Fibroblast of lung (primary cell): ENCODE data around the gene SCFD2. TPM values are rescaled to one million over a fixed set of nuclear protein-coding genes. Genes with fewer than 3 reads are reported as not detected.

ENCODE experiments used
- DNase-seq, 2 donors: peaks; one replicate each; pipeline versions ENCODE4 v3.0.0 to v3.0.0-alpha.2; 2010; ENCODE audit warnings: low read depth in 2 of 2
- H2AFZ ChIP-seq: 2 replicates; pipeline ENCODE4 v1.5.1; 2012; ENCODE audit warnings: low read length, control low read depth, inconsistent platforms
- H3K27ac ChIP-seq: 2 replicates; pipeline ENCODE4 v1.5.1; 2011; ENCODE audit warnings: low read length, control low read depth; ENCODE audit not compliant: insufficient read depth
- H3K27me3 ChIP-seq: 2 replicates; pipeline ENCODE4 v1.5.1; 2011; ENCODE audit warnings: mild to moderate bottlenecking, low read length; ENCODE audit not compliant: control insufficient read depth, insufficient read depth
- H3K36me3 ChIP-seq: 2 replicates; pipeline ENCODE4 v1.5.1; 2011; ENCODE audit warnings: low read length; ENCODE audit not compliant: control insufficient read depth, insufficient read depth
- H3K4me1 ChIP-seq: 2 replicates; pipeline ENCODE4 v1.5.1; 2011; ENCODE audit warnings: low read length; ENCODE audit not compliant: control insufficient read depth, insufficient read depth; ENCODE audit errors: extremely low read depth
- H3K4me2 ChIP-seq: 2 replicates; pipeline ENCODE4 v1.5.1; 2011; ENCODE audit warnings: low read length, control low read depth; ENCODE audit not compliant: insufficient read depth; ENCODE audit errors: extremely low read depth
- H3K4me3 ChIP-seq, 4 experiments: fragments of 200-600 bp in 1 of 4; sonication (generic) in 1 of 4; replicated peaks in 1 of 4; 2 replicates each; pipeline ENCODE4 v1.5.1; 2011 to 2016; ENCODE audit warnings: low read length in 4 of 4, low read depth in 3 of 4, mild to moderate bottlenecking in 3 of 4, control low read depth in 2 of 4, inconsistent platforms in 1 of 4, mixed read lengths in 1 of 4; ENCODE audit not compliant: insufficient read depth in 1 of 4; ENCODE audit errors: control extremely low read depth in 1 of 4
- H3K79me2 ChIP-seq: 2 replicates; pipeline ENCODE4 v1.5.1; 2012; ENCODE audit warnings: mild to moderate bottlenecking, low read length, inconsistent platforms; ENCODE audit not compliant: control insufficient read depth, insufficient read depth
- H3K9ac ChIP-seq: 2 replicates; pipeline ENCODE4 v1.5.1; 2011; ENCODE audit warnings: mild to moderate bottlenecking, low read length, control low read depth; ENCODE audit not compliant: insufficient read depth
- H3K9me3 ChIP-seq: 2 replicates; pipeline ENCODE4 v1.5.1; 2012; ENCODE audit warnings: low read depth, low read length; ENCODE audit not compliant: control insufficient read depth, insufficient read depth
- H4K20me1 ChIP-seq: 2 replicates; pipeline ENCODE4 v1.5.1; 2011; ENCODE audit warnings: low read length; ENCODE audit not compliant: control insufficient read depth, insufficient read depth; ENCODE audit errors: extremely low read depth
- EZH2 ChIP-seq: IDR thresholded peaks from 2 replicates; pipeline ENCODE4 v1.5.1; 2012; ENCODE audit warnings: low read length, control low read depth, mild to moderate bottlenecking; ENCODE audit errors: missing control alignments
- polyA plus RNA-seq, 2 donors: library from polyadenylated mRNA; depleted of rRNA in 1 of 2; stranded (reverse) in 1 of 2; unstranded in 1 of 2; fragments of >200 nt; gene quantifications; 2 replicates each; pipeline ENCODE4 v1.2.1, GENCODE V29; 2011 to 2012; ENCODE audit warnings: missing spikeins in 1 of 2
- total RNA-seq: library from RNA; depleted of rRNA; stranded (reverse); fragments of >200 nt; gene quantifications from 2 replicates; pipeline ENCODE4 v1.2.1, GENCODE V29; 2014
- TF ChIP-seq, protein P1 (sequence below), 2 donors: IDR thresholded peaks in 1 of 2; conservative IDR thresholded peaks in 1 of 2; 1 replicate in 1 of 2; 2 replicates in 1 of 2; pipeline ENCODE4 v1.5.1; 2011 to 2012; ENCODE audit warnings: low read length in 2 of 2, control low read depth in 1 of 2, inconsistent platforms in 1 of 2, low read depth in 1 of 2, mild to moderate bottlenecking in 1 of 2

Gene SCFD2
- total and polyA plus RNA-seq, 2 donors (not counting 1 experiment from before 2014, with no cell fraction given) = 16.2 to 23.1 TPM

DNA sequence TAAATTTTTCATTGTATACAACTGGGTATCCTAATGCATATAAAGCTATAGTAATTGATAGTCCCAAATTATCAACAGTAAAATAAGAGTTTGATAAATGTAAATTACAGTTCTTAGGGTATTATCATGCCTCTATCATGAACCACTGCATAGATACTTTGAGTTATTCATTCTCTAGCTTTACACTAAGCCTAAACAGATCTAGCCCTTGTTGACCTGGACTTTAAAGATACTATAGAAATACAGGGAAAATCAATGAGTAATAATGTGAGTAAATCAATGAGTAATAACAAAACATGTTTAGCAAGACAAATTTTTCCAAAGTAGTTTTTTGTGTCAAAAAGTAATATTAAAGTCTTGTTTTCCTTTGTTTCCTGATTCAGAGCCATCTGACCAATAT, 228.4 kb downstream of the SCFD2 start:
- no peaks in the 10 kb centered on the region for H3K27me3 ChIP-seq
- H3K4me3 ChIP-seq = no peak overlapping the region
- no peak overlapping the region for H3K27ac ChIP-seq
- TF ChIP-seq, protein P1, sequence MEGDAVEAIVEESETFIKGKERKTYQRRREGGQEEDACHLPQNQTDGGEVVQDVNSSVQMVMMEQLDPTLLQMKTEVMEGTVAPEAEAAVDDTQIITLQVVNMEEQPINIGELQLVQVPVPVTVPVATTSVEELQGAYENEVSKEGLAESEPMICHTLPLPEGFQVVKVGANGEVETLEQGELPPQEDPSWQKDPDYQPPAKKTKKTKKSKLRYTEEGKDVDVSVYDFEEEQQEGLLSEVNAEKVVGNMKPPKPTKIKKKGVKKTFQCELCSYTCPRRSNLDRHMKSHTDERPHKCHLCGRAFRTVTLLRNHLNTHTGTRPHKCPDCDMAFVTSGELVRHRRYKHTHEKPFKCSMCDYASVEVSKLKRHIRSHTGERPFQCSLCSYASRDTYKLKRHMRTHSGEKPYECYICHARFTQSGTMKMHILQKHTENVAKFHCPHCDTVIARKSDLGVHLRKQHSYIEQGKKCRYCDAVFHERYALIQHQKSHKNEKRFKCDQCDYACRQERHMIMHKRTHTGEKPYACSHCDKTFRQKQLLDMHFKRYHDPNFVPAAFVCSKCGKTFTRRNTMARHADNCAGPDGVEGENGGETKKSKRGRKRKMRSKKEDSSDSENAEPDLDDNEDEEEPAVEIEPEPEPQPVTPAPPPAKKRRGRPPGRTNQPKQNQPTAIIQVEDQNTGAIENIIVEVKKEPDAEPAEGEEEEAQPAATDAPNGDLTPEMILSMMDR (conservative IDR thresholded peaks at IDR 0.05 in 1 of 2, IDR thresholded peaks at IDR 0.05 in 1 of 2; ENCODE audit: low read depth in 1 of 2, low read length in 2 of 2) = no peak
- TF ChIP-seq EZH2 = no peak
- no peaks in the 10 kb centered on the region for H3K4me1 ChIP-seq
- no peak for DNase-seq
- H3K79me2 ChIP-seq = no peaks in the 10 kb centered on the region
- no peak overlapping the region for H3K9ac ChIP-seq
- no peaks in the 10 kb centered on the region for H3K36me3 ChIP-seq
- H2AFZ ChIP-seq = no peak overlapping the region
- H3K4me2 ChIP-seq = no peak overlapping the region
- no peaks in the 10 kb centered on the region for H3K9me3 ChIP-seq
- H4K20me1 ChIP-seq = no peaks in the 10 kb centered on the region

DNA sequence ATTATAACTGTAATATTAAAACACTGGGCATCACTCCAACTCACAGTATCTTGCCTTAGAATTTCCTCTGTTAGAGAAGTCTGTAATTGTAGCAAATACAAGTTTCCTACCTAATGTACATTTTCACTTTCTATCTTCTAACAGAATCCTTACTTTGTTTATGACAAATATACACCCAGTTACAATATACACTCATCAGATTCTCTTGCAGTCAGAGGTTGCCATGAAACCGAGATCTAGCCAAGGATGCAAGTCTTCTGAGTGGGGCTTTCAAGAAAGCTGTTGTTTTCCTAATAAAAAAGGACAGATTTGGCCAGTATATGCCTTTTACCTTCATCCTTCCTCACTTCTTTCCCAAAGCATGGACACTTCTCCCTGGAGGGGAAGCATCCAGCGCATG, 228.9 kb downstream of the SCFD2 start:
- Histone ChIP-seq H3K36me3 (no peaks in the 10 kb centered on the region), H2AFZ (no peak overlapping the region), H3K9me3 (no peaks in the 10 kb centered on the region), H3K9ac (no peak overlapping the region), H3K27ac (no peak overlapping the region), H3K4me2 (no peak overlapping the region), H3K79me2 (no peaks in the 10 kb centered on the region), H3K27me3 (no peaks in the 10 kb centered on the region), H3K4me1 (no peaks in the 10 kb centered on the region), H3K4me3 (no peak overlapping the region), H4K20me1 (no peaks in the 10 kb centered on the region)
- no peak for DNase-seq
- TF ChIP-seq, protein P1 (conservative IDR thresholded peaks at IDR 0.05 in 1 of 2, IDR thresholded peaks at IDR 0.05 in 1 of 2; ENCODE audit: low read depth in 1 of 2, low read length in 2 of 2) = no peak
- TF ChIP-seq EZH2 = no peak

DNA sequence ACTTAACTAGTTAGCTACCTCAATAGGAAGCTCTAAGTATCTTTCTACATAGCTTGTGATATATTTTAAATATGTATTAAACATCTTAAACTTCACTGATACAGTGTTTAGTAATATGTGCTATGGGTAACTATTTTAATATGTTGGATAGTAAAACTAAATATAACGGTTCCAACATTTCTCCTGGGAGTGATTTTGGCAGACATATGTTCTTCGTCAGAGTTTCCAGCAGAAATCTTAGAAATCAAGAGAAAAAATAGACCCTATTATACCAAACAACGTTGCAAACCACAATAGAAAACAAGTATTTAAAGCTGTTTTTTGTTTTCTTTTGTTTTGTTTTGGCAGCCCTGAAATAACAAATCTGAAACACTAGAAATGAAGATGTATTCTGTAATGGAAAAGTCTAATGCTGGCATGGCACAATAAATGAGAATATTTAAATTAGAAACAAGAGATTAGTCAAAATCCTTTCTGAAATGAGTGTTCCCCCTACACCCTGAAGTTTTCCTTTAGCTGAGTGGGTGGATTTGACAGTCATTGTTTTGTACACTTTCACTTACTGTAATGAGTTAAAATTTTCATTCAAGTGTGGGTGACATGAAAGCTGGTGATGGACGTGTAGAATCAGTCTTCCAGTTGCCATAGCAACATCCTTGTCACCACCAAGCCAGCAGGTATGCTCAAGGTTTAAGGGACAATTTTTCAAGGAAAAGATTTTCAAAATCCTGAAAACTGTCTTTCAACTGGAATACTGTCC, 233.5 kb downstream of the SCFD2 start:
- no peak overlapping the region for H3K9ac ChIP-seq
- DNase-seq = peak in 1 of 2 donors; percentile 36
- H3K27ac ChIP-seq = no peak overlapping the region
- H3K4me3 ChIP-seq = no peak overlapping the region
- H3K4me2 ChIP-seq = no peak overlapping the region
- no peak overlapping the region for H2AFZ ChIP-seq
- H3K4me1 ChIP-seq = no peaks in the 10 kb centered on the region
- no peaks in the 10 kb centered on the region for H3K36me3 ChIP-seq
- no peaks in the 10 kb centered on the region for H4K20me1 ChIP-seq
- no peaks in the 10 kb centered on the region for H3K27me3 ChIP-seq
- TF ChIP-seq, protein P1 (conservative IDR thresholded peaks at IDR 0.05 in 1 of 2, IDR thresholded peaks at IDR 0.05 in 1 of 2; ENCODE audit: low read depth in 1 of 2, low read length in 2 of 2) = no peak
- no peak for TF ChIP-seq EZH2
- H3K79me2 ChIP-seq = no peaks in the 10 kb centered on the region
- no peaks in the 10 kb centered on the region for H3K9me3 ChIP-seq
